GM23338 (cell line): ENCODE results near the gene SCFD2. TPM values are rescaled to one million over a fixed set of nuclear protein-coding genes. Genes with fewer than 3 reads are reported as not detected.

Experiments used
- ATAC-seq: fragments of 200-7000 bp; cut with Tn5 transposase; 3 replicates; pipeline ENCODE4 v1.9.1; 2020
- DNase-seq: peaks from one replicate; pipeline ENCODE4 v3.0.0-alpha.2; 2015; ENCODE audit warnings: low spot score
- H2AFZ ChIP-seq: fragments of 200-600 bp; sonication (generic); 2 replicates; pipeline ENCODE4 v1.8.0; 2016; ENCODE audit warnings: antibody characterized with exemption, mild to moderate bottlenecking, moderate library complexity
- H3F3A ChIP-seq: fragments of 200-600 bp; sonication (generic); replicated peaks from 2 replicates; pipeline ENCODE4 v1.8.0; 2017; ENCODE audit warnings: antibody characterized with exemption, mixed run types, low read depth
- H3K27ac ChIP-seq: fragments of 200-600 bp; sonication (generic); 2 replicates; pipeline ENCODE4 v1.6.1; 2016; ENCODE audit warnings: low read depth
- H3K27me3 ChIP-seq: fragments of 200-600 bp; sonication (generic); 2 replicates; pipeline ENCODE4 v1.8.0; 2016; ENCODE audit warnings: mild to moderate bottlenecking, mixed run types, moderate library complexity; ENCODE audit not compliant: insufficient read depth
- H3K36me3 ChIP-seq: fragments of 200-600 bp; sonication (generic); 2 replicates; pipeline ENCODE4 v1.8.0; 2016; ENCODE audit warnings: mild to moderate bottlenecking; ENCODE audit not compliant: insufficient read depth
- H3K4me1 ChIP-seq: fragments of 200-600 bp; sonication (generic); 2 replicates; pipeline ENCODE4 v1.8.0; 2016; ENCODE audit warnings: mild to moderate bottlenecking, moderate library complexity; ENCODE audit not compliant: insufficient read depth
- H3K4me2 ChIP-seq: fragments of 200-600 bp; sonication (generic); 2 replicates; pipeline ENCODE4 v1.7.1; 2017; ENCODE audit warnings: mixed run types
- H3K4me3 ChIP-seq: fragments of 200-600 bp; sonication (generic); 2 replicates; pipeline ENCODE4 v1.6.1; 2016; ENCODE audit warnings: mixed run types
- H3K79me2 ChIP-seq: fragments of 200-600 bp; sonication (generic); replicated peaks from 2 replicates; pipeline ENCODE4 v1.8.0; 2017; ENCODE audit warnings: mild to moderate bottlenecking; ENCODE audit not compliant: insufficient read depth
- H3K9me2 ChIP-seq: fragments of 200-600 bp; sonication (generic); 2 replicates; pipeline ENCODE4 v1.8.0; 2017; ENCODE audit not compliant: insufficient read depth
- H4K20me1 ChIP-seq: fragments of 200-600 bp; sonication (generic); replicated peaks from 2 replicates; pipeline ENCODE4 v1.8.0; 2017; ENCODE audit warnings: mild to moderate bottlenecking; ENCODE audit not compliant: insufficient read depth
- H3K27ac Mint-ChIP-seq: 2 replicates; pipeline ENCODE4 v1.8.0; 2020; ENCODE audit warnings: inconsistent platforms, mild to moderate bottlenecking, moderate library complexity, mixed read lengths
- H3K27me3 Mint-ChIP-seq: 3 replicates; pipeline ENCODE4 v1.8.0; 2022; ENCODE audit warnings: low read depth, mild to moderate bottlenecking, moderate library complexity, mixed read lengths, inconsistent platforms; ENCODE audit not compliant: insufficient read depth, poor library complexity
- H3K36me3 Mint-ChIP-seq: 3 replicates; pipeline ENCODE4 v1.8.0; 2021; ENCODE audit warnings: low read depth, mild to moderate bottlenecking, inconsistent platforms, moderate library complexity, mixed read lengths
- H3K4me1 Mint-ChIP-seq: 3 replicates; pipeline ENCODE4 v1.8.0; 2020; ENCODE audit warnings: mild to moderate bottlenecking, inconsistent platforms, mixed read lengths
- H3K4me3 Mint-ChIP-seq: 3 replicates; pipeline ENCODE4 v1.8.0; 2021; ENCODE audit warnings: moderate library complexity, mild to moderate bottlenecking, inconsistent platforms, mixed read lengths
- H3K9me3 Mint-ChIP-seq: 3 replicates; pipeline ENCODE4 v1.8.0; 2020; ENCODE audit warnings: moderate library complexity, mild to moderate bottlenecking, inconsistent platforms, mixed read lengths
- ETS1 ChIP-seq: IDR thresholded peaks from 2 replicates; pipeline ENCODE4 v1.6.1; 2016; ENCODE audit warnings: antibody characterized with exemption
- EZH2 ChIP-seq: fragments of 200-600 bp; sonication (generic); IDR thresholded peaks from one replicate; pipeline ENCODE4 v1.8.0; 2017; ENCODE audit warnings: antibody characterized with exemption, mild to moderate bottlenecking, low read depth; ENCODE audit not compliant: unreplicated experiment
- EZH2phosphoT487 ChIP-seq: fragments of 200-600 bp; sonication (generic); IDR thresholded peaks from one replicate; pipeline ENCODE4 v1.8.1; 2018; ENCODE audit warnings: antibody characterized with exemption; ENCODE audit not compliant: unreplicated experiment
- NANOG ChIP-seq: IDR thresholded peaks from 2 replicates; pipeline ENCODE4 v1.6.1; 2016; ENCODE audit warnings: antibody characterized with exemption, borderline replicate concordance
- POLR2AphosphoS5 ChIP-seq: IDR thresholded peaks from 2 replicates; pipeline ENCODE4 v1.6.1; 2016; ENCODE audit warnings: antibody characterized with exemption, low read depth
- REST ChIP-seq: IDR thresholded peaks from one replicate; pipeline ENCODE4 v1.6.1; 2018; ENCODE audit warnings: antibody characterized with exemption; ENCODE audit not compliant: unreplicated experiment
- STAT1 ChIP-seq: IDR thresholded peaks from one replicate; pipeline ENCODE4 v1.6.1; 2016; ENCODE audit warnings: antibody characterized with exemption; ENCODE audit not compliant: unreplicated experiment
- ZNF331 ChIP-seq: fragments of 250-450 bp; sonication (Bioruptor Pico); IDR thresholded peaks from 2 replicates; pipeline ENCODE4 v1.5.0; 2020; ENCODE audit warnings: low read depth, mild to moderate bottlenecking, moderate library complexity
- ZNF462 ChIP-seq: fragments of 250-450 bp; sonication (Bioruptor Pico); IDR thresholded peaks from 2 replicates; pipeline ENCODE4 v1.5.0; 2020; ENCODE audit warnings: mild to moderate bottlenecking, moderate library complexity
- polyA plus RNA-seq: library from polyadenylated mRNA; unstranded; fragments of >200 nt; fragmentation: Nextera tagmentation; extraction: Ambion mirVana; gene quantifications from 2 replicates; pipeline ENCODE4 v1.2.1, GENCODE V29; 2016
- total RNA-seq: library from RNA; depleted of rRNA; stranded (reverse); fragments of >200 nt; shearing (Covaris generic); gene quantifications from 2 replicates; pipeline ENCODE4 v1.2.3, GENCODE V29; 2014

SCFD2 gene
- total and polyA plus RNA-seq, 2 experiments from 2014 or later = 5.7 to 17.5 TPM

- TF ChIP-seq ZNF462 (CRISPR knock-in tag) = no peak
- no peak for TF ChIP-seq REST
These were observed 484.9 kb downstream of the SCFD2 start (continued) for GRCh38 chr4:52880994-52881393.

GRCh38 chr4:52879471-52879870, 486.4 kb downstream of the SCFD2 start:
- peaks cover 8% of the 10 kb centered on the region; the same call in 2 of the 3 replicates for H3K9me3 Mint-ChIP-seq
- no peak for TF ChIP-seq EZH2
- TF ChIP-seq STAT1 = no peak
- no peak for TF ChIP-seq REST
- no peak for TF ChIP-seq NANOG
- TF ChIP-seq EZH2phosphoT487 = no peak
- no peak for TF ChIP-seq ZNF331 (CRISPR knock-in tag)
- no peak for TF ChIP-seq ETS1
- TF ChIP-seq POLR2AphosphoS5 = no peak

More at GRCh38 chr4:52879471-52879870, 486.4 kb downstream of the SCFD2 start:
- Histone ChIP-seq H4K20me1 (no peaks in the 10 kb centered on the region), H3K27me3 (no peaks in the 10 kb centered on the region), H3F3A (no peaks in the 10 kb centered on the region), H3K9me2 (no peaks in the 10 kb centered on the region; the same call in 1 of the 2 replicates), H3K36me3 (no peaks in the 10 kb centered on the region), H3K4me2 (no peak overlapping the region), H3K79me2 (no peaks in the 10 kb centered on the region), H2AFZ (no peak overlapping the region), H3K4me3 (no peak overlapping the region), H3K27ac (no peak overlapping the region), H3K4me1 (peaks cover 13% of the 10 kb centered on the region)
- Mint-ChIP-seq H3K4me1 (peaks cover 29% of the 10 kb centered on the region), H3K4me3 (no peak overlapping the region), H3K36me3 (peaks cover 9% of the 10 kb centered on the region), H3K27ac (no peak overlapping the region), H3K27me3 (peaks cover 10% of the 10 kb centered on the region)
- DNase-seq (no peak), ATAC-seq (no peak)
